Left cardiac atrium (tissue), 4 donors: ENCODE measurements around the gene FAM135A. TPM values are rescaled to one million over a fixed set of nuclear protein-coding genes. Genes with fewer than 3 reads are reported as not detected.

Experiments
- ATAC-seq, 2 donors: fragments of 200-7000 bp; cut with Tn5 transposase; one replicate each; pipeline ENCODE4 v1.9.1; 2020; ENCODE audit warnings: mild to moderate bottlenecking in 2 of 2, moderate library complexity in 2 of 2
- DNase-seq: peaks from one replicate; pipeline ENCODE4 v3.0.0-alpha.2; 2020
- intact Hi-C, 2 donors: fragments of 100-400 bp; cut with DNase I; formaldehyde crosslinking; loops; one replicate each; pipeline versions ENCODE4 v1.14.1 to v1.15.1; 2022 to 2023
- long read RNA-seq: library from polyadenylated mRNA; unstranded; transcript quantifications from one replicate; pipeline ENCODE4 v2.0.0, GENCODE V29; 2021
- total RNA-seq, 2 donors: library from RNA; stranded (reverse); fragmentation: NEBNext Ultra II Directional; extraction: Animal tissue kit (Norgen Biotek cat#: 25700); gene quantifications; one replicate each; pipeline ENCODE4 v1.2.1, GENCODE V29; 2021
- donor health status: DM: no; HTN: yes; CAD: no.
- donor health status: DM: no; HTN: yes; CAD: no; lungs with severe emphysema.
- donor health status: DM: yes; HTN: yes; CAD: no.
- donor health status: Dilated cardiomyopathy.

The FAM135A gene
- 10 to 100 TPM; 13.1 to 15.4 TPM for total RNA-seq
- long read RNA-seq, partial matches to known transcripts: 2 of 6 reads
- long read RNA-seq, other reads (novel, unspliced or antisense): 4 of 6 reads

DNA sequence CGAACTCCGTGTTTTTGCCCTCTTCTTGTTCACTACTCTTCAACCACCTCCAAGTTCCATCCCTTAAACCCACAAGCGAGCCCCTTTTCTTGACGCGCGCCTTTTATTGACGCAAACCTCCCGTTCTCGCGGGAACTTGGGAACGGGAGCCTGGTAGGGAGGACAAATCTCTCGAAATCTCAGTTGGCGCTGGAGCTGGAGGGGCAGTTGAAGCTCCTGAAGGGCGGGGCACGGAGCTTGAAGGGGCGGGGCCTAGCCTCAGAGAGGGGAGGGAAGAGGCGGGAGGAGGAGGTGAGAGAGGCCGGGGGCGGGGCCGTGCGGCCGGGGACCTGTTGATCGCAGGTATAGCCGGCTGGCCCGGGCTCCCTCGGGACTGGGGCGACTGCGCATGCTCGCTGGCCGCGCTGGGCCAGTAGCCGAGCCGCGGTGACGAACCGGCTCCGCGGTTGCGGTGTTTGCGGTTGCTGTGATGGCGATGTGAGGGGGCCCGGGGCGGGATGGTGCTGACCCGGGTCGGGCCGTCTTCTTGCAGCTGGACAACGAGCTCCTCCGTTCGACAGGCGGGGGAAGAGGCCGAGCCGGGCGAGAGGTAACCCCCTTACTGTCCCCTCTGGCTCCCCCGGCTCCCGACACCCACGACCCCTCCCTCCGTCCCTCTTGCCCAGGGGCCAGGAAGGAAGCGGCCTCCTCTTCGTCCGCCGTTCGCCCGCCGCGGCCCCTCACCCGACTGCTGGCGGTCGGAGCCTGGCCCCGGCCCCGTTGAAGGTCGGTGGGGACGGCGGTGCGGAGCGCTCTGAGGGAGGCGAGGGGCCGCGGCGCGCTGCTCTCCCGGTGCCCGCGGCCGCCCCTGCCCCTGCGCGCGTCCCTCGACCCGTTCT lies at the start of gene FAM135A:
TSS of gene FAM135A (plus strand) at position 395 of the 878 bp plus-strand sequence. CDS start 14,835 bp downstream, outside the sequence.
- peak; percentile 97 for DNase-seq
- peak; percentile 98 to 100 for ATAC-seq
- intact Hi-C loops: no loop called here

DNA sequence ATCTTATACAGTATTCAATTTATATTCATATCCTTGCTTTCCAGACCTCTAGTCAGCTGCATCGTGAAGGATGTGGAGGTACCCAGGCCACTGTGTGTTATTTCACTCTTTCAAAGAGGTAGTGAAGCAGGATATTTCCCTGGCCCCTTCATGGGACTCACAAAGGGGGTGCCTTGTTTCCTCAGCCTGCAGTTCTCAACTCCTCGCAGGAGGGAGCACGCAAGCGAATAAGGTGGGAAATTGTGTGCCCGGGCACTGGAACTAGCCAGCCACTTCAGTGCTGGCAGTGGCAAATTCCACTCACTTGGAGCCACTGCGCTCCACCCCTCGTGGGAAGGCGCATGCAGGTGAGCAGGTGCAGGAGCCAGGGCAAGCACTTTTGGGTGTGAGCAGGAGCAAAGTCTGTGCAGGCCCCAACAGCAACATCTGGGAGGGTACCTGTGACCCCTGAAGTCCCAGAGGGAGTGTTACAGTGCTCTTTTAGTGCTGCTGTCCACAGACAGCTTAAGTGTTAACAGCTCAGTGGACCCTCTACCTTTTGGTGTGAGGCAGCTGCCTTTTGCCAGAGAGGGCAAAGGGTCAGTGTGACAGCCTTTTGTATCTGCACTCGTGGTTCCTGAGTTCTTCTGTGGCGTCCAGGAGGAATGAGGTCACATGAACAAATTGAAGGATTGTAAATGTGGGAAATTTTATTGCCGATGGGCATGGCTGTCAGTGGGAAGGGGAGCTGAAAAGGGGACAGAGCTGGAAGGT lies 49.4 kb upstream of the FAM135A start:
- intact Hi-C loops: no loop called here
- DNase-seq (no peak), ATAC-seq (no peak)

DNA sequence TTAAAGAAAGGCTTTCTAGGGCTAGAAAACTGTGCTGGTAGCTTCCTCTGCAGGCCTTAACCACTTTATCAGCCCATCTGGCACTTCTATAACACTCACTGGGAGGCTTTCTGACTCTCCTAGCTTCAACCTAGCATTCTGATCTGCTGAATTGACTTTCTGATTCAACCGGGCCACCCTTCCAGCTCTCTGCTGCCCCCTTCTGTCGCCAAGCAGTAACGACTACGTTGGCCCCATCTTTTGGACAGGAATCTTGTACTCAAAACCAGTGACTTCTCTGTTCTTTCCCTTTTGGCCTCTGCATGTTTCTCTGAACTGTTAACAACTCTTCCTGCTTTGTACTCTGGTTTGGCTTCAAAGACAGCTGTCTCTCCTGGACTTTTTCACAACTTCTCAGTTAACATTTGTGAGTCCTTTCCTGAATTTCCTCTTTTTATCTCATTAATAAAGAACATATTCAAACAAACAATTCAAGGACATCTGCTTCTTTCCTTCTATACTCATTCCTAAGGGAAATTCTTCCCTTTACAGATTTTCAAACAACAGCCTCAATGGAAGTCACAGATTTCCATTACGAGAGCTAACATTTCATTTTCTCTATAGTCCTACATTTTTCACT lies 43.9 kb upstream of the FAM135A start:
- intact Hi-C loops: loop anchor here in 1 of 2 donors (1.0 to 2.0 kb wide), 3 partner anchors 59 to 644 kb away; no protein-coding TSS in a partner anchor
- DNase-seq (no peak), ATAC-seq (peak; percentile 78 to 79)

DNA sequence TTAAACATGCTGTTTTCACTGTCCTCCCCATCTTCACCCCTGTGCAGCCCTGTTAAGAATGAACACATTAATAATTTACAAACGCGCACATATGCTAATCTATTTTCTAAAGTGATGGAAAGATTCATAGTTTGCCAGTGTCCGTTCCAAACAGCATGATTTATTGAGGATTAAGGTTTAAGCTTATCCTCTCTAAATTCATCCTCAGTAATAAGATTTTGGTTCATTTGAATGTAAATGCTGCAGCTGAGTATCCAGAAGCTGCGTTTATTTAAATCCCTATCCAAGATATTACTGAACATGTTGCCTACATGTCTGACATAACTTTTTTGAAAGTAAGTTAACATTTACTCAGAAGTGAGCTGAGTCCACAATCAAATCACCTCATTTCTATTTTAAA lies 42.8 kb upstream of the FAM135A start:
- intact Hi-C loops: no loop called here
- no peak for DNase-seq
- no peak for ATAC-seq

DNA sequence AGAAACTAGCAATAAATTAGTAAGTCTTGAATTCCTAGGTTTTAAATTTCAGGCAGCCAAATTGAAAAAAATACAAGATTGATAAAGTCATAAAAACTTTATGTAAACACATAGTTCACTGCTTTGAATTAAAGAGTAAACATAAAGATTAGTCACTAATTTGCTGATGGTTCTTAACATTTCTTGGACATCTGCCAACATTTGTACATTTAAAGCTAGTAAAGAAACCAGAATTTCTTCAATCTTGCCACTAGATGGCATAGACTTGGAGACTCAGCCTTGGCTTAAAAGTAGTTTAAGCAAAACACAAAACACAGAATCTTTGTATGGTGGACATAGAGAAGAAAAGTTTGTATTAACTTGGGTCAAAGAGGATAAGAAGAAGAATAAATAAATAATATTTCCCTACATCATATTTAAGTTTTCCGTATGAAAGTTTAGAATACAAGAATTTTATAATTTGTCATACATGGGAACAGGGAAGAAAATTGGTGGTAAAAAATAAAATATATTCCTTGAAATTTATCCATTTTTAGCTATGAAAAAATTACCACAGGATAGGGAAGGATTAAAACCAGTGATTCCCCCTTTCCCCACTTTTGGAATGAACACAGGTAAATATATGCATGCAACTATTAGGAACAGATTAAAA lies 41.7 kb upstream of the FAM135A start:
- DNase-seq: no peak
- peak in 1 of 2 donors; percentile 38 for ATAC-seq
- intact Hi-C loops: no loop called here

DNA sequence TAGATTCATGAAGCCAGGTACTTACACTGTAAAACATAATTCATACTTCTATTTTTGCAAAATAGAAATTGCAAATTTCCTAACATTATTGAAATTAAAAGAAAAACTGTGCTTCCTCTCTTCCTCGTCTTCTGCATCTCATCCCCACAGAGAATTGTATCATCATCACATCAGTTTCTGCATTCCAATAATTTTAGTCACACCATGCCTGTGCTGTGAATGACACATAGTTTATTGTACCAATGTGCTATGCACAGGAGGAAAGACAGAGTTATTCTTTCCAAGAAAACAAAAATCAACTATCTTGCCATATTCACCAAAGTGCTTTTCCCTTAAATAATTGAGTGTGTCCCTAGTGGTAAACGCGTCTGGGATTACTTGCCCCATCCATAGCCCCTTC lies 38.1 kb upstream of the FAM135A start:
- no peak for ATAC-seq
- DNase-seq: no peak
- intact Hi-C loops: no loop called here

DNA sequence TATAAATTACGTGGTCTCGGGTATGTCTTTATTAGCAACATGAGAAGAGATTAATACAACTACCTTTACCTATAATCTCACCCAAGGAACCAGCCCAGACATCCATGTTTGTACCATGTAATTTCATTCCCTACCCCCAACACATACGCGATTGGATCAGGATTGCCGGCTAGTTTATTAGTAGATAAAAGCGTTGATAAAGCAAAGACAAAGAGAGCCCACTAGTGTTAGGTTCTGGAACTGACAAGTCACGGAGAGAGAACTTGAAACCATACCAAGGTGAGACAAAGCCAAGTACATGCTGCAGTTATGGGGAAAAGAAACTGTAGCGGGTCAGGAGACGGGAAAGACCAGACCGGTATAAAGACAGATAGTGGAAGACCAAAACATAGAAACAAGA lies 37.4 kb upstream of the FAM135A start:
- no peak for DNase-seq
- ATAC-seq: no peak
- intact Hi-C loops: no loop called here

DNA sequence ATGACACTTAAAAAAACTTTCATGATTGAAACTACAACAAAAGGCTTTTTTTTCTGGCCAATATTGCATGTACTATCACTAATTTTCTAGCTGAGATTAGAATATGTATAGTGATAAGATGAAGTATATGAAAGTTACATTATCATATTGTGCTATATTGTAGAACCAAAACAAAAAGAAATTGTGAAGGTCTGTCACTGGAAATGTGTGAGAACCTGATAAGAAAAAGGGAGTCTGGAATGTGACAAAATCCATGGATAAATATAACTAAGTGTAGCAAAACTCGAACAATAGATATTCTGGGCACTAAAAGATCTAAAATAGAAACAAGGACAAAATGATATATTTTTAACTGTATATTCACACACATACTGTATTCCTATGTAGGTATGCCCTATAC lies 36.7 kb upstream of the FAM135A start:
- intact Hi-C loops: no loop called here
- no peak for ATAC-seq
- DNase-seq: no peak

DNA sequence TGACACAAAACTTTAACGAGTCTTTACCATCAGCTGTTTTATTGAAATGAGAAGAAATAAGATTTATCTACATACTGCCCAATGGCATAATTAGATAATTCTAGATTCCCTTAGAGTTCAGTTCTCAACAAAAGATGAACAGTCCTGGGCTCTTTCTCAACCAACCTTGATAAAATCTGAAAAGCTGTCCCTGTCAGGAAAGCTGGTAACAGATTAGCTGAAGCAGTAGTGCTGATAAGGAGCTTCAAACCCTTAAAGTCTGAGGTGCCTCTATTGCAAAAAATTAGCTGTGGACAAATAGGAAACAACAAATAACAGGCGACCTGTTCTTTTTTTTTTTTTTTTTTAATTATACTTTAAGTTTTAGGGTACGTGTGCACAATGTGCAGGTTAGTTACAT lies 35.9 kb upstream of the FAM135A start:
- intact Hi-C loops: no loop called here
- DNase-seq: no peak
- no peak for ATAC-seq

DNA sequence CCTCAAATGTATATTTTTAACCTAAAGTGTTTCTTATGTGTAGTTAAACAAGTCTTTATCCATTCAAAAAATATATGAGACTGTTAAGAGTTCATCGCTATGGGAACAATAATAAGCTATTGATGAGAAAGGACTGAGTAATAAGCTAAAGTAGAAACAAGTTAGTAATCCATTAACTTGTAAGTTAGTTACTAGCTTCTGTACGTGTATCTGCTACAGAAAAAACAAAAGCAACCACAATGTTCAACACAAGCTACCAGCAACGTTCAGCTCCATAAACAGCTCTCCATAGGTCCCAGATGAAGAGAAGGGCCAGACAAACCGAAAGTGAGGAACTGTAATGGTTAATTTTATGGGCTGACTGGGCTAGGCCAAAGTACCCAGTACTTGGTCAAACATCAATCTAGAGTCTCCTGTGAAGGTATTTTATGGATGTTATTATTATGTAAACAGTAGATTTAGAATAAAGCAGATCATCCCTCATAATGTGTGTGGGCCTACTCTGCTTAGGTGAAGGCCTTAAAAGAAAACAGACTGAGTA lies 33.8 kb upstream of the FAM135A start:
- intact Hi-C loops: no loop called here
- no peak for DNase-seq
- no peak for ATAC-seq

DNA sequence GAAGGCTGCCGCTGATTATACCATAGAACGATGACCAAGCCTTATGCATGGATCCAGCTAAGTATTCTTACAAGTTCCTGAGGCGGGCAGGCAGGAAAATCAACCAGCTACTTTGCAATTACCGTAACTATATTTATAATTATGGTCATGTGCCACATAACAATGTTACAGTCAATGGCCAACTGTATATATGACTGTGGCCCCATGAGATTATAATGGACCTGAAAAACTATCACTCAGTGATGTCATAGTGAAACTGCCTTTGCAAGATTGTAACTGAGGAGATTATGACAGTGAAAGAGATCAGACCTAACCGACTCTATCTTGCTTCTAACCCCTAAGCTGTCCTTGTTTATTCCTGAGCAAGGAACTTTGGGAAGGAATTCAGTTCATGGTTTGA lies 33.1 kb upstream of the FAM135A start:
- intact Hi-C loops: no loop called here
- DNase-seq (no peak), ATAC-seq (no peak)

DNA sequence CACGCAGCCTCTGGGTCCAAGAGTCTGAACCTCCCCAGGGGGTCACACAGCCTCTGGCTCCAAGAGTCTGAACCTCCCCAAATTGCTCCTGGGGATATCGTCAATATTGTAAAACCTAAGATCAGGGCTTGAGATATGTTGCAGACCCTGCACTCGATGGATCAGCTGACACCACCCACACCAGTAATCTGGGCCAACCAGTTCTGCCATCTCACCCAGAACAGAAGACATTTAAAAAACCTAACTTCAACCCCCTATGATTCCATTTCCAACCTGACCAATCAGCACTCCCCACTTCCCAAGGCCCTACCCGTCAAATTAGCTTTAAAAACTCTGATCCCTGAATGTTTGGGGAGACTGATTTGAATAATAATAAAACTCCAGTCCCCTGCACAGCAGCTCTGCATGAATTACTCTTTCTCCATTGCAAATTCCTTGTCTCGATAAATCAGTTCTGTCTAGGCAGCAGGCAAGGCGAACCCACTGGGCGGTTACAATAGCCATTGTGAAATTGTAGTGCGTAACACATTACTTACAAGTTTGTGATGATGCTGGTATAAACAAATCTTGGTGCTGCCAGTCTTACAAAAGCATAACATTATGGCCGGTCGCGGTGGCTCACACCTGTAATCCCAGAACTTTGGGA lies 32.4 kb upstream of the FAM135A start:
- intact Hi-C loops: no loop called here
- ATAC-seq (no peak), DNase-seq (no peak)

DNA sequence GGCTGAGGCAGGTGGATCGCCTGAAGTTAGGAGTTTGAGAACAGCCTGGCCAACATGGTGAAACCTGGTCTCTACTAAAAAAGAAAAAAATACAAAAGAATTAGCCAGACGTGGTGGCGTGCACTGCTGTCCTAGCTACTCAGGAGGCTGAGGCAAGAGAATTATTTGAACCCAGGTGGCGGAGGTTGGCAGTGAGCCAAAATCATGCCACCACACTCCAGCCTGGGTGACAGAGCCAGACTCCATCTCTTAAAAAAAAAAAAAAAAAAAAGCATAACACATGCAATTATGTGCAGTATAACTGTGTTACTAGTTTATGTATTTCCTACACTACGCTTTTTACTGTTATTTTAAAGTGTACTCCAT lies 31.9 kb upstream of the FAM135A start:
- intact Hi-C loops: no loop called here
- DNase-seq (no peak), ATAC-seq (no peak)

DNA sequence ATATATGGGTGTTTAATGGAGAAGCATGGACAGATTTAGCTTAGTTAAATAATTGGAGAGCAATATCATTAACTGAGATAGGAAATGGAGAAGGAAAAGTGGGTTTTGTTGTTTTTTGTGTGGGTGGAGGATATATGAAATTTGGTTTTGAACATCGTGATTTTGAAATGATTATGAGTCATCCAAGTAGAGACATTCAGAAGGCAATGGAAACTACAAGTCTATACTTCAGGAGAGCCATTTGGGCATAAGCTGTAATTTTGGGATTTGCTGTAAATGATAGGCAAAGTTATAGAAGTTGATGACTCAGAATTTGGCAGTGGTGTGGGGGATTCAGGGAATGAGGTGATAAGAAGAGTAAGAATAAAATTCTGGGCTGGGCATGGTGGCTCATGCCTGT lies 27.4 kb upstream of the FAM135A start:
- no peak for DNase-seq
- no peak for ATAC-seq
- intact Hi-C loops: no loop called here

DNA sequence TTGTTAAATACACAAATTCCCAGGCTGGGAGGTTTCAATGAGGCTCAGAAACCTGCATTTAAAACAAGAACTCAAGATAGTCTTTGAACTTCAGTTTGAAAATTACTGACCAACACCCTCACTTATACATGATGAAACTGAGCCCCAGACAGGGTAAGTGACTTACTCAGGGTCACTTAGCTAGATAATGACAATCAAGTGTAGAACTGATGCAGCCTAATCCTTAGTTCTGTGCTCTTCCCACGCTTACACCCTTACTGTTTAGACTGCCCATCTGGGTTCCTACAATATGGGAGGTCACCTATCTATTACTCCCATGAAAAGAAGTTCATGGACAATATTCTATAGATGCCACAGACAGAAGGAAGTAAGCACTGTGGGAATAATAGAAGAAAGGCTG lies 24.5 kb upstream of the FAM135A start:
- intact Hi-C loops: no loop called here
- no peak for ATAC-seq
- no peak for DNase-seq

DNA sequence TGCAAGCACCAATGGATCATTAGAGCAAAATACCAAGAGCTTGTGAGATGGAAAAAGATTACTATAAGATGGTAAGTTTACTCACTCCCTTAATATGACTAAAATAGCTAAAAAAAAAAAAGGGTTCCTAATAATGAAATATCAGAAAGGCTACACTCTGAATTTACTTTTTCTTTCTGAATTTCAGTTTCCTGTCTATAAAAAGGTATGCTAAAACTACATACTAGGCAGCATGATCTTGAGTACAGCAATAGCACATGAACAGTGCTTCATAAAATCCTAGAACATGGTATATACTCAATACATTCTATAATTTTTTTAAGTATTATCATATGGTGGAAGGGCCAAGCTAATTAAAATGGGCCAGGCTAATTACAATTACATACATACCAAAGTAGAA lies 24.0 kb upstream of the FAM135A start:
- ATAC-seq: no peak
- DNase-seq: no peak
- intact Hi-C loops: no loop called here

DNA sequence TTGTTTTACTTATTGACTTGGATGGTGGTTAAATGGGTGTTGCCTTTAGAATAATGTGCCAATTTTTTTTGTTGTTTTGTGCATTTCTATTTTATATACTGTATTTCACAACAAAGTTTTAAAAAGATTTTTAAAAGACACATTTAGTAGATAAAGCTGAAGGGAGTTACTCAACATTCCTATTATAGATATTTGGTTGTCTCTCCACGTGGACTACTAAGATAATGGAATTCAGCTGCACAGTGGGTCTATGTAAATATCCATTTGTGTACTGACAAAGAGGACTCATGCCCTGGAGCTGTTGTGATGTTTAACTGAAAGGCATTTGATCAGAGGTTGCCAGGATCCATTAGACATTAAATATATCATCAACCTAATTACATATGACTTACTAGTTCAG lies 23.2 kb upstream of the FAM135A start:
- no peak for ATAC-seq
- no peak for DNase-seq
- intact Hi-C loops: no loop called here

DNA sequence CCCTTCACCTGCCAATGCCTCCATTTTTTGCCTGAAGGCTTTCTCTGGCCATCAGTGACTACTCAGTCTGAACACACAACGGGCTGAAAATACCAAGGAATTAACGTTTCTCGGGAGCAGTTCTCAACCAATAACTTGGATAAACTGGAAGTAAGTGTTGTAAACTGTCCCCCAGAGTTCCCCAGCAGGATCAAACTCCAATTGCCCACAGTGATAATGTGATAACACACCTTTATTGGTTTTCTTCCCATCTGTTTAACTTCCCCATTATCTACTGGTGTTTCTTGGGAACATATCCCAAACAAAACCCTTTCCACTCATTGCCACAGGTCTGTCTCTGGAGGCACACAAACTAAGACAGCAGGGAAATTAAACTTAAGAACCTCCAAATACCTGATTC lies 21.8 kb upstream of the FAM135A start:
- no peak for ATAC-seq
- intact Hi-C loops: no loop called here
- DNase-seq: no peak
